HuH-7.5 (cell line): ENCODE data around the gene GLDC.

Experiments used
- DNase-seq: peaks from one replicate; pipeline ENCODE4 v3.0.0; 2011; ENCODE audit warnings: low spot score

The GLDC gene

DNA sequence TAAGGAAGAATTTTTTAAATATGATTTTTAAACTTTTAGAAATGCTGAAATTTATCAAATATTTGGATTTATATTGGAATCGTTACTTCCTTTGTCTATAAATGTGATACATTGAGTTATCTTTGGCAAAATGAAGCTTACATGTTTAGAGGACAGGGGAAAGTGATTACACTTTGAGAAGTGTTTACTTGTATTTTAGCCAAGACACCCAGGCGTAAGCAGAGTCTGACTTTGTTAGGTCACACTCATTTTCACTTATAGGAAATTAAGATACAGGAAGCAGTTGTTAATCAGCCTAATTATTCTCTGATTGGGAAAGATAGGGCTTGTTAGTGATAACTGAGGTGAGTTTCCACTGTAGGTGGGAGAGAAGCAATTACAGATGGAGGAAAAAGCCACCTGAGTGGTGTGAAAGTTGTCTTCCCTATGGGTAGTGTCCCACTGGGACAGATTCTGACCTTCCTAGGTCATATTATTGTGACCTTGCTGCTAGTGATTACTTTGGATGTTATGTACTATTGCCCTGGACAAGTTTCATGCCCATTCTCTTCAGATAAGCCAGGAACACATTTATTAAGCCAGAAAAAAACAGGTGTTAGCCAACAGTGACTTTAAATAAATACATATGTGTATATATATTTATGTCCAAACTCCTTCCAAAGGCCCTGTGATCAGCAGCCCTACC is 143.9 kb downstream of the GLDC start:
- no peak for DNase-seq

DNA sequence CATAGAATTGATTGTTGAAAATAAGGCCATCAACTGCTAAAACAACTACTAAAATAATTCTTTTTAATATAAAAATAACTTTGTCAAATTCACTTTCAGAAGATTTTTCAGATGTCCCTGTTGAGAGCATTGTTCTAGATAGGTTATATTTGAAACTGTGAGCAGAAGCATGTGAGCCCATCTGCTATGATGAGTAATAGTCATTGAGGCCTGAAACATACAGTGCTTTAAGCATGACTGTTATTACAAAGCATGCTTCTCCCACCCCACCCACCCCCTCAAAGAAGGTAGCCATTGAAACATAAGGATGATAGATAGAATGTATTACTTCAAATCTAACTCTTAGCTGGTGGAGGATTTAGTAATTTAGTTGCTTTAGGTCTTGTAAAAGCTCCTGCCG is 146.5 kb downstream of the GLDC start:
- no peak for DNase-seq

GRCh38 chr9:6495466-6495865 is 150.1 kb downstream of the GLDC start:
- no peak for DNase-seq

- DNase-seq: no peak
These were observed 154.7 kb downstream of the GLDC start for GRCh38 chr9:6490863-6491262.

- DNase-seq: no peak
These were observed 156.4 kb downstream of the GLDC start for GRCh38 chr9:6489099-6489498.

DNA sequence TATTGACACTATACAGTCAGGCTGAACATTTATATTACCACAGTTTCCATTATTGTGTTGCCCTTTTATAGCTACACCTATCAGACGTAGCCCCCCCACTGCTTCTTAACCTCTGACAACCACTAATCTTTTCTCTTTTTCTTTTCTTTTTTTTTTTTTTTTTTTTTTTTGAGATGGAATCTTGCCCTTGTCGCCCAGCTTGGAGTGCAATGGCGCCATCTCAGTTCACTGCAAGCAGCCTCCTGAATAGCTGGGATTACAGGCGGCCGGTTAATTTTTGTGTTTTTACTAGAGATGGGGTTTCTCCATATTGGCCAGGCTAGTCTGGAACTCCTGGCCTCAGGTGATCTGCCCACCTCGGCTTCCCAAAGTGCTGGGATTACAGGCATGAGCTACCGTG is 157.1 kb downstream of the GLDC start:
- DNase-seq: no peak

GRCh38 chr9:6484210-6484609 is 161.3 kb downstream of the GLDC start:
- DNase-seq: no peak
